Lower leg skin (tissue), 4 donors: ENCODE data around the gene MAP1LC3B2. TPM values are rescaled to one million over a fixed set of nuclear protein-coding genes. Genes with fewer than 3 reads are reported as not detected.

Source experiments
- DNase-seq, 2 donors: peaks; one replicate each; pipeline ENCODE4 v3.0.0-alpha.2; 2019; ENCODE audit warnings: low spot score in 2 of 2
- H3K4me3 ChIP-seq: fragments of 200-600 bp; sonication (generic); 2 replicates; pipeline ENCODE4 v1.5.1; 2017; ENCODE audit warnings: mild to moderate bottlenecking, low read depth; ENCODE audit not compliant: poor library complexity, severe bottlenecking
- CTCF ChIP-seq, 3 donors: fragments of 450-650 bp; IDR thresholded peaks; one replicate each; pipeline ENCODE4 v1.5.1; 2016; ENCODE audit warnings: antibody characterized with exemption in 3 of 3, mild to moderate bottlenecking in 3 of 3, moderate library complexity in 2 of 3
- POLR2A ChIP-seq, 2 donors: fragments of 450-650 bp; IDR thresholded peaks; one replicate each; pipeline ENCODE4 v1.6.1; 2016 to 2017; ENCODE audit warnings: antibody characterized with exemption in 2 of 2, mild to moderate bottlenecking in 1 of 2, moderate library complexity in 1 of 2
- WGBS, 2 donors: methylation state at CpG; one replicate each; pipeline ENCODE4 v1.1.5; 2018; 5-methylcytosine and 5-hydroxymethylcytosine counted together
- intact Hi-C: fragments of 100-400 bp; cut with DNase I; formaldehyde crosslinking; loops from one replicate; pipeline ENCODE4 v1.15.0; 2023; ENCODE audit warnings: low total_unique reads
- total RNA-seq, 4 donors: library from RNA; depleted of rRNA; stranded (reverse); fragments of >200 nt; gene quantifications; one replicate each; pipeline ENCODE4 v1.1.0, GENCODE V29; 2016

The MAP1LC3B2 gene
- total RNA-seq, 4 donors from 2014 or later = 2.1 to 2.5 (median 2.3) TPM; not detected in 1

GRCh38 chr12:116604951-116605641 is 45.9 kb downstream of the MAP1LC3B2 start:
- intact Hi-C loops = loop anchor here (10.0 kb wide), 1 partner anchor 600 kb away; no protein-coding TSS in a partner anchor
- H3K4me3 ChIP-seq = no peak overlapping the region
- peak in 1 of 2 donors; percentile 91 for DNase-seq
- 64% methylated on average over 22 of the region's 22 CpGs for WGBS, 2 donors
- no peak for TF ChIP-seq POLR2A (IDR thresholded peaks at IDR 0.05)
- TF ChIP-seq CTCF (IDR thresholded peaks at IDR 0.05) = no peak

- 54 to 59% methylated on average over 4 of the region's 4 CpGs for WGBS, 2 donors
- no peak for DNase-seq
- intact Hi-C loops = loop anchor here (10.0 kb wide), 1 partner anchor 602 kb away; no protein-coding TSS in a partner anchor
- H3K4me3 ChIP-seq = no peak overlapping the region
- TF ChIP-seq CTCF (IDR thresholded peaks at IDR 0.05) = no peak
- TF ChIP-seq POLR2A (IDR thresholded peaks at IDR 0.05) = no peak
Observed at GRCh38 chr12:116606397-116606796, 47.2 kb downstream of the MAP1LC3B2 start.

- no peak for TF ChIP-seq CTCF (IDR thresholded peaks at IDR 0.05)
- no peak for TF ChIP-seq POLR2A (IDR thresholded peaks at IDR 0.05)
- H3K4me3 ChIP-seq = no peak overlapping the region
- no peak for DNase-seq
- WGBS, 2 donors = 93 to 97% methylated on average over 6 of the region's 6 CpGs
- intact Hi-C loops = loop anchor here (10.0 kb wide), 1 partner anchor 602 kb away; no protein-coding TSS in a partner anchor
Observed at GRCh38 chr12:116607039-116607438, 47.9 kb downstream of the MAP1LC3B2 start.

- intact Hi-C loops = loop anchor here (10.0 kb wide), 1 partner anchor 605 kb away; no protein-coding TSS in a partner anchor
- DNase-seq = no peak
- no peak overlapping the region for H3K4me3 ChIP-seq
- WGBS, 2 donors = 67 to 74% methylated on average over 8 of the region's 8 CpGs
- TF ChIP-seq CTCF (IDR thresholded peaks at IDR 0.05) = no peak
Observed at GRCh38 chr12:116609319-116610114, 50.3 kb downstream of the MAP1LC3B2 start.

- no peak for DNase-seq
- TF ChIP-seq POLR2A (IDR thresholded peaks at IDR 0.05) (no peak), CTCF (IDR thresholded peaks at IDR 0.05) (no peak)
- 51 to 55% methylated on average over 11 of the region's 11 CpGs for WGBS, 2 donors
- no peak overlapping the region for H3K4me3 ChIP-seq
- intact Hi-C loops = no loop called here
Observed at GRCh38 chr12:116610971-116611541, 51.9 kb downstream of the MAP1LC3B2 start.
